Adrenal gland (tissue), 5 donors: ENCODE data around the gene ZBTB7C.

Experiments
- CTCF ChIP-seq, 6 experiments: fragments of 450-650 bp in 4 of 6; fragments of 200-600 bp in 2 of 6; sonication (generic) in 1 of 6; IDR thresholded peaks; 1 replicate in 5 of 6; 2 replicates in 1 of 6; pipeline versions ENCODE4 v1.5.1 to v1.8.0; 2016 to 2021; ENCODE audit warnings: antibody characterized with exemption in 6 of 6, mild to moderate bottlenecking in 2 of 6, moderate library complexity in 1 of 6
- POLR2A ChIP-seq, 2 donors: fragments of 450-650 bp; IDR thresholded peaks; one replicate each; pipeline ENCODE4 v1.6.1; 2017; ENCODE audit warnings: antibody characterized with exemption in 2 of 2, mild to moderate bottlenecking in 2 of 2, moderate library complexity in 1 of 2
- donor health status: DM: no; HTN: no; CAD: no.

DNA sequence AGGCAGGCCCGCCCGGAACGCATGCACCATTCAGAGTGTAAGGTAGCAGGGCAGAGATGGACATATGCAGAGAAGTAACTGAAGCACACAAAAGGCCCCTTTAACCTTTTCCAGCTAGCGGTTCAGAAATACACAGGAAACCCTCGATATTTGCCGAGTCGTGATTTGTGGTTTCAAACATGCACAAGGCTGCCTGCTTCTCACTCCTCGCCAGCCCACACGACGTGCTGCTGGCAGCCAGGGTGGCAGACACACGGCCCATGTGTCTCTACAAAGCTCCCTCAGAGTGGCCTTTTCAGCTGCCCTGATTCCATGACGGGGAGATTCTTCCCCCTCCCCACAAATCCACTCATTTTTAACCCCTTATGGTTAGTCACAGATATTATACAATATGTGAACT, 23.6 kb downstream of the ZBTB7C start:
- TF ChIP-seq CTCF (IDR thresholded peaks at IDR 0.05) (no peak), POLR2A (IDR thresholded peaks at IDR 0.05) (no peak)
